HepG2 (cell line): ENCODE data around the gene ADORA2B. TPM values are rescaled to one million over a fixed set of nuclear protein-coding genes. Genes with fewer than 3 reads are reported as not detected.

Source experiments
- CCAR2 ChIP-seq: fragments of 200-400 bp; formaldehyde crosslinking; optimal IDR thresholded peaks from 2 replicates; pipeline ENCODE3; 2018; ENCODE audit warnings: low read depth, mild to moderate bottlenecking, low read length, moderate library complexity
- DNMT1 ChIP-seq: sonication (generic); formaldehyde crosslinking; IDR thresholded peaks from 2 replicates; pipeline ENCODE4 v1.5.1; 2020; ENCODE audit warnings: mild to moderate bottlenecking, missing genetic modification reagents
- DZIP1 ChIP-seq: sonication (generic); formaldehyde crosslinking; IDR thresholded peaks from 2 replicates; pipeline ENCODE4 v1.5.0; 2020; ENCODE audit warnings: mild to moderate bottlenecking, missing genetic modification reagents
- FIP1L1 ChIP-seq: fragments of 200-400 bp; formaldehyde crosslinking; IDR thresholded peaks from 2 replicates; pipeline ENCODE4 v1.6.1; 2018; ENCODE audit warnings: low read depth, mild to moderate bottlenecking, low read length, moderate library complexity, borderline replicate concordance; ENCODE audit not compliant: insufficient read depth
- HIC2 ChIP-seq: sonication (generic); formaldehyde crosslinking; IDR thresholded peaks from 2 replicates; pipeline ENCODE4 v1.9.0; 2022; ENCODE audit warnings: low read depth, missing genetic modification reagents
- JARID2 ChIP-seq: sonication (generic); formaldehyde crosslinking; IDR thresholded peaks from 2 replicates; pipeline ENCODE4 v1.8.1; 2023; ENCODE audit warnings: missing genetic modification reagents, inconsistent platforms; ENCODE audit not compliant: insufficient replicate concordance
- MTA1 ChIP-seq: sonication (generic); formaldehyde crosslinking; IDR thresholded peaks from 2 replicates; pipeline ENCODE4 v1.4.0; 2020; ENCODE audit warnings: missing genetic modification reagents, mild to moderate bottlenecking, borderline replicate concordance
- PTBP1 ChIP-seq: fragments of 200-400 bp; formaldehyde crosslinking; IDR thresholded peaks from 2 replicates; pipeline ENCODE4 v1.6.1; 2018; ENCODE audit warnings: low read length, low read depth; ENCODE audit not compliant: poor library complexity, severe bottlenecking
- RAD51 ChIP-seq: fragments of 450-650 bp; IDR thresholded peaks from 2 replicates; pipeline ENCODE4 v1.6.1; 2016; ENCODE audit warnings: borderline replicate concordance
- SALL2 ChIP-seq: sonication (generic); formaldehyde crosslinking; IDR thresholded peaks from 2 replicates; pipeline ENCODE4 v1.8.1; 2023; ENCODE audit warnings: mild to moderate bottlenecking, missing genetic modification reagents, inconsistent platforms
- SP140L ChIP-seq: sonication (generic); formaldehyde crosslinking; IDR thresholded peaks from 2 replicates; pipeline ENCODE4 v1.4.0; 2020; ENCODE audit warnings: missing genetic modification reagents, borderline replicate concordance
- SRSF1 ChIP-seq: fragments of 200-400 bp; formaldehyde crosslinking; optimal IDR thresholded peaks from 2 replicates; pipeline ENCODE3; 2017; ENCODE audit warnings: mild to moderate bottlenecking, low read depth, low read length, moderate library complexity
- TOPORS ChIP-seq: sonication (generic); formaldehyde crosslinking; IDR thresholded peaks from 2 replicates; pipeline ENCODE4 v1.8.0; 2023; ENCODE audit warnings: mild to moderate bottlenecking, missing genetic modification reagents
- ZFP36 ChIP-seq: fragments of 150-350 bp; IDR thresholded peaks from 2 replicates; pipeline ENCODE4 v1.6.1; 2018; ENCODE audit warnings: borderline replicate concordance, low read length, low read depth; ENCODE audit not compliant: partially characterized antibody
- ZNF121 ChIP-seq: sonication (generic); formaldehyde crosslinking; IDR thresholded peaks from 2 replicates; pipeline ENCODE4 v1.5.0; 2020; ENCODE audit warnings: mild to moderate bottlenecking, missing genetic modification reagents
- ZNF256 ChIP-seq: sonication (generic); formaldehyde crosslinking; conservative IDR thresholded peaks from 2 replicates; pipeline ENCODE4 v1.4.0; 2020; ENCODE audit warnings: missing genetic modification reagents
- ZNF260 ChIP-seq: sonication (generic); formaldehyde crosslinking; IDR thresholded peaks from 2 replicates; pipeline ENCODE4 v1.4.0; 2020; ENCODE audit warnings: missing genetic modification reagents, low read depth, mild to moderate bottlenecking, borderline replicate concordance
- ZNF468 ChIP-seq: sonication (generic); formaldehyde crosslinking; IDR thresholded peaks from 2 replicates; pipeline ENCODE4 v1.8.0; 2022; ENCODE audit warnings: mild to moderate bottlenecking, moderate library complexity, missing genetic modification reagents
- polyA plus RNA-seq, 8 experiments: library from polyadenylated mRNA; depleted of rRNA in 3 of 8; stranded (reverse) in 7 of 8; unstranded in 1 of 8; fragments of >200 nt; fragmentation: Illumina TruSeq in 4 of 8; extraction: Trizol in 4 of 8; gene quantifications; 2 replicates each; pipeline versions ENCODE4 v1.2.1 to v1.2.3, GENCODE V29; 2011 to 2016; ENCODE audit warnings: low read depth in 4 of 8, missing spikeins in 1 of 8, mixed read lengths in 1 of 8; ENCODE audit not compliant: insufficient read depth in 1 of 8
- total RNA-seq, 5 experiments: library from RNA; depleted of rRNA; stranded (reverse); fragments of >200 nt; fragmentation: Illumina TruSeq; extraction: Trizol; gene quantifications; 2 replicates each; pipeline ENCODE4 v1.2.3, GENCODE V29; 2016; ENCODE audit warnings: low read depth in 1 of 5

Gene ADORA2B
- total and polyA plus RNA-seq, 2 of the 13 experiments (the other 11 are each of a cell fraction or from before 2014, with no cell fraction given) = 10.4 to 20.0 TPM

- TF ChIP-seq ZFP36 (no peak), RAD51 (no peak), SALL2 (peak; percentile 99), MTA1 (CRISPR knock-in tag) (peak; percentile 88; the same call in 1 of the 2 replicates), FIP1L1 (no peak), ZNF260 (no peak), SRSF1 (peak; percentile 70), ZNF121 (0 out of 2 replicates have a peak, but pooled peaks have one; percentile 67), PTBP1 (no peak), HIC2 (CRISPR knock-in tag) (no peak), SP140L (CRISPR knock-in tag) (no peak), CCAR2 (no peak), DNMT1 (peak; percentile 94), DZIP1 (CRISPR knock-in tag) (no peak), TOPORS (peak; percentile 51; the same call in 1 of the 2 replicates), JARID2 (CRISPR knock-in tag) (peak; percentile 89), ZNF468 (CRISPR knock-in tag) (no peak; the same call in 1 of the 2 replicates), ZNF256 (CRISPR knock-in tag) (no peak)
Observed at GRCh38 chr17:15999141-15999973, 54.4 kb downstream of the ADORA2B start, which contains the start of the genes TTC19 and ZSWIM7 (continued).
